Activated CD8-positive, alpha-beta T cell treated with anti-CD3 and anti-CD28 coated beads for 36 hours (primary cell): ENCODE measurements around the gene ZNF608. TPM values are rescaled to one million over a fixed set of nuclear protein-coding genes. Genes with fewer than 3 reads are reported as not detected.

Experiments
- ATAC-seq: fragments of 200-7000 bp; cut with Tn5 transposase; one replicate; pipeline ENCODE4 v1.10.0; 2021; ENCODE audit warnings: mild to moderate bottlenecking, moderate library complexity
- CTCF ChIA-PET: fragments of 350-600 bp; sonication (Branson Sonifier 250); formaldehyde crosslinking; loops from one replicate; lab custom pipeline; 2021; ENCODE audit warnings: antibody characterized with exemption; lab: Charles Lee
- POLR2A ChIA-PET: fragments of 350-600 bp; sonication (Branson Sonifier 250); formaldehyde crosslinking; loops from one replicate; lab custom pipeline; 2021; ENCODE audit warnings: antibody characterized with exemption; lab: Charles Lee
- DNase-seq: peaks from one replicate; pipeline ENCODE4 v3.0.0-alpha.2; 2020
- H3K27ac Mint-ChIP-seq: one replicate; pipeline ENCODE4 v1.8.0; 2021; ENCODE audit warnings: mild to moderate bottlenecking, mixed read lengths
- H3K27me3 Mint-ChIP-seq: one replicate; pipeline ENCODE4 v1.8.0; 2021; ENCODE audit warnings: mixed read lengths
- H3K36me3 Mint-ChIP-seq: one replicate; pipeline ENCODE4 v1.8.0; 2021; ENCODE audit warnings: low read depth, mixed read lengths
- H3K4me1 Mint-ChIP-seq: one replicate; pipeline ENCODE4 v1.8.0; 2021; ENCODE audit warnings: low read depth, mixed read lengths
- H3K4me3 Mint-ChIP-seq: one replicate; pipeline ENCODE4 v1.8.0; 2021; ENCODE audit warnings: mild to moderate bottlenecking, moderate library complexity, mixed read lengths
- H3K9me3 Mint-ChIP-seq: one replicate; pipeline ENCODE4 v1.8.0; 2021; ENCODE audit warnings: mixed read lengths
- intact Hi-C: fragments of 100-400 bp; cut with micrococcal nuclease; formaldehyde crosslinking; loops from one replicate; pipeline ENCODE4 v1.10.0; 2022
- total RNA-seq, 2 experiments: library from RNA; stranded (reverse); gene quantifications; one replicate each; pipeline ENCODE4 v1.2.3, GENCODE V29; 2021
- TF ChIP-seq, protein P1 (sequence below): fragments of 200-600 bp; IDR thresholded peaks from one replicate; pipeline ENCODE4 v1.8.0; 2022; ENCODE audit warnings: antibody characterized with exemption, mild to moderate bottlenecking

The ZNF608 gene
- total RNA-seq, 2 experiments from 2014 or later = not detected

DNA sequence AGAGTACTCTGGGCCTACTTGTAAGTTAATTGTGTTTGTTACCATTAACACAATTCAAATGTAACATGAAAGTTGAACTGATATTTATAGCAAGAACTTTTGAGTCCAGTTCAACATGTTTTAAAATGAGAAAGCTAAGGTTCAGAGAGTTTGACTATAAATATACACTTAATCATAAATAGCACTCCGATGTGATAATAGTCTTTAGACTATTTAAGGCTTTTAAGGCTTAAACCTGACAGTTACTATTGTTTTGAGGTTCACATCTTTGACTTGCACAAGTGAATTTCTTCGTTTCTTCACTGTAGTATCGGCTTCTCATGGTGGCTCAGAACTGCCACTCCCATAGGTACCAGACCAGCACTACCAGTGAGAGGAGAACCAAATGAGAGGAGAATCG, 42.4 kb downstream of the ZNF608 start:
- peaks cover 3% of the 10 kb centered on the region for H3K27me3 Mint-ChIP-seq
- no peak overlapping the region for H3K27ac Mint-ChIP-seq

DNA sequence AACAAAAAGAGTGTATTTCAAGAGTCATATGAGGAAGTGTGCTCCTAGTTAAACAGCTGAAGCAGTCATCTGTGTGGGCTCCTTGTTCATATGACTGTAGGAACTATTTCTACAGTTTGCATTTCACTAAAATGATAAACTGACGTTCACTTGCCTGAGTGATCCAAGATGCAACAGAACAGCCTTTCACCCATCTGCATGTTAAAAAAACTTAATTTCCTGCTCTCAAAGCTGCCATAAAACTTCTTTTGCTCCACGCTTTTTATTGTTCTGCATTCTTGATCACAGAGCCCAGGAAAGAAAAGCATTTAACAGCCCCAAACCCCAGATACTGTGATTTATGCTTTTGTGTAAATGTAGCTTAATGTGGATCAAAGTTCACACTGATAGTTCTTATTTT, 43.9 kb downstream of the ZNF608 start:
- ATAC-seq (no peak), DNase-seq (no peak)
- intact Hi-C loops = no loop called here
- CTCF ChIA-PET = no interaction called here
- H3K9me3 Mint-ChIP-seq = no peaks in the 10 kb centered on the region
- no peak overlapping the region for H3K4me3 Mint-ChIP-seq
- no peaks in the 10 kb centered on the region for H3K4me1 Mint-ChIP-seq
- no peaks in the 10 kb centered on the region for H3K36me3 Mint-ChIP-seq
- H3K27me3 Mint-ChIP-seq = no peaks in the 10 kb centered on the region
- TF ChIP-seq, protein P1, sequence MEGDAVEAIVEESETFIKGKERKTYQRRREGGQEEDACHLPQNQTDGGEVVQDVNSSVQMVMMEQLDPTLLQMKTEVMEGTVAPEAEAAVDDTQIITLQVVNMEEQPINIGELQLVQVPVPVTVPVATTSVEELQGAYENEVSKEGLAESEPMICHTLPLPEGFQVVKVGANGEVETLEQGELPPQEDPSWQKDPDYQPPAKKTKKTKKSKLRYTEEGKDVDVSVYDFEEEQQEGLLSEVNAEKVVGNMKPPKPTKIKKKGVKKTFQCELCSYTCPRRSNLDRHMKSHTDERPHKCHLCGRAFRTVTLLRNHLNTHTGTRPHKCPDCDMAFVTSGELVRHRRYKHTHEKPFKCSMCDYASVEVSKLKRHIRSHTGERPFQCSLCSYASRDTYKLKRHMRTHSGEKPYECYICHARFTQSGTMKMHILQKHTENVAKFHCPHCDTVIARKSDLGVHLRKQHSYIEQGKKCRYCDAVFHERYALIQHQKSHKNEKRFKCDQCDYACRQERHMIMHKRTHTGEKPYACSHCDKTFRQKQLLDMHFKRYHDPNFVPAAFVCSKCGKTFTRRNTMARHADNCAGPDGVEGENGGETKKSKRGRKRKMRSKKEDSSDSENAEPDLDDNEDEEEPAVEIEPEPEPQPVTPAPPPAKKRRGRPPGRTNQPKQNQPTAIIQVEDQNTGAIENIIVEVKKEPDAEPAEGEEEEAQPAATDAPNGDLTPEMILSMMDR = no peak
- no peak overlapping the region for H3K27ac Mint-ChIP-seq
- POLR2A ChIA-PET = interaction anchor here (0.6 kb wide), 1 partner anchor 257 kb away, joined by 3 read pairs; no protein-coding TSS in a partner anchor

More for the DNA sequence above, 42.4 kb downstream of the ZNF608 start:
- ATAC-seq (no peak), DNase-seq (no peak)
- ChIA-PET POLR2A (no interaction called here), CTCF (no interaction called here)
- no peaks in the 10 kb centered on the region for H3K4me1 Mint-ChIP-seq
- no peaks in the 10 kb centered on the region for H3K9me3 Mint-ChIP-seq
- intact Hi-C loops = no loop called here
- H3K36me3 Mint-ChIP-seq = no peaks in the 10 kb centered on the region
- H3K4me3 Mint-ChIP-seq = no peak overlapping the region
- TF ChIP-seq, protein P1 = no peak

DNA sequence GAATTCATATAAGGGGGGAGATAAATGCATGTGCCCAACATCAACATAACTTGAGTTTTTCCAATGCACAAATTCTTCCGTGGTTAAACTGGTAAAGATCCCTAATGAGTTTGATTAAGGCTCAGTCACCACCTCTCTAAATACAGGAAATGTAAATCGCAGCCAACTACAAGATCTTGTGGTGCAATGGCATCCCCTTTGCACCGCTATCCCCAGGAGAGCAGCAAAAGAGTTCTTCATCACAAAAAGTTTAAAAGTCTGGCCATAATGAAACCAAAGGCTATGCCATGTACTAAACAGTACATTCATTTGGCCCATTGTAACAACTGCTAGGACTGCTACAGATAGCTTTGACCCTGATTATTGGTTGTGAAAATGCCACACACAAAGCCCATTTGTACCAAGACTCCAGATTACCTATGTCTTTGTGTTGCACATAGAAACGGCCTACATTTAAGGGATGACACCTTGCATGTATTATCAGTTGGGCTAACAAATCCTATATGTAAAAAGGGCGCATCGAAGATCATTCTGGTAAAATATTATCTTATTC, 44.5 kb downstream of the ZNF608 start:
- Mint-ChIP-seq H3K9me3 (no peaks in the 10 kb centered on the region), H3K36me3 (no peaks in the 10 kb centered on the region)

DNA sequence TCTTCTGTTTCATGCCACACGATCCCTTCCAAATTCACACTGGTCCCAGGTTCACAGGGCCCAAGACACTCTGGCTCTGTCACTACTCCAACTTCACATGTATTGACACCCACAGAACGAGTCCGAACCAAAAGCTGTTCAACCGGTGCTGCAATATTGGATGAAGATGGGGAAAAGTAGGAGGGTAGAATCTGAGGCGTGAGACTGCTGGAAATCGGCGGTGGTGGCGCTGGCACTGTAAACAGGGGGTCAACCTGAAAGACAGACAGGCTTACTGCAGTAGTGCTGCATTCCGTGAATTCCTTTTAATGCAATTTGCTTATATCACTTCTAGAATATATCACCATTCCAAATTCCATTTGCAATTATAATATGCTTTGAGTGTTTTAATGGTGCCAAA, 45.4 kb downstream of the ZNF608 start:
- POLR2A ChIA-PET = no interaction called here
- CTCF ChIA-PET = no interaction called here
- no peaks in the 10 kb centered on the region for H3K4me1 Mint-ChIP-seq
- H3K27me3 Mint-ChIP-seq = peaks cover 3% of the 10 kb centered on the region
- intact Hi-C loops = no loop called here
- DNase-seq (no peak), ATAC-seq (no peak)
- H3K27ac Mint-ChIP-seq = no peak overlapping the region
- no peaks in the 10 kb centered on the region for H3K36me3 Mint-ChIP-seq
- H3K4me3 Mint-ChIP-seq = no peak overlapping the region
- peaks cover 3% of the 10 kb centered on the region for H3K9me3 Mint-ChIP-seq
- TF ChIP-seq, protein P1 = no peak

More for the DNA sequence above, 44.5 kb downstream of the ZNF608 start:
- ChIA-PET POLR2A (no interaction called here), CTCF (no interaction called here)
- TF ChIP-seq, protein P1 = no peak
- intact Hi-C loops = no loop called here
- ATAC-seq = no peak
- no peaks in the 10 kb centered on the region for H3K4me1 Mint-ChIP-seq
- no peak overlapping the region for H3K4me3 Mint-ChIP-seq
- DNase-seq = no peak
- H3K27ac Mint-ChIP-seq = no peak overlapping the region
- no peaks in the 10 kb centered on the region for H3K27me3 Mint-ChIP-seq

DNA sequence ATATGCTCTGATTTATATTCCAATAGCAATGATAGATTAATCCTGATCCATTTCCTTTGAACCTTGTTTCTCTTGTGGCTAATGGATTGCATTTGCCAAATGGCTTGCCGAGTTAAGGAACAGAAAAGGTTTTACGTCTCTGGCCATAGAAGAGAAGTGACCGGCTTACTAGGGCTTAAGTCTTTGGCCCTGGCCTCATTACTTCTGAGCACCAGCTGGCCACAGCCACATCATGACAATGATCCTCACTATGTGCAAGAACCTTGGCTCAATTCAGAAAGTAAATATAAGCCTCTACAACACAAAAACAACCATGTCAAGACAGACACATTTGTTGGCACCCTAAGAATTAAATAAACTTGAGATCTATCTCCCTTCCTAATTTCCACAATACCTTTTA, 46.1 kb downstream of the ZNF608 start:
- no peak overlapping the region for H3K27ac Mint-ChIP-seq
- CTCF ChIA-PET = no interaction called here
- no peaks in the 10 kb centered on the region for H3K4me1 Mint-ChIP-seq
- H3K36me3 Mint-ChIP-seq = no peaks in the 10 kb centered on the region
- no peak for DNase-seq
- H3K9me3 Mint-ChIP-seq = peaks cover 3% of the 10 kb centered on the region
- no peak for ATAC-seq
- TF ChIP-seq, protein P1 = no peak
- peaks cover 3% of the 10 kb centered on the region for H3K27me3 Mint-ChIP-seq
- no peak overlapping the region for H3K4me3 Mint-ChIP-seq
- intact Hi-C loops = no loop called here
- POLR2A ChIA-PET = no interaction called here
